Colonic mucosa (tissue), 4 donors: Measurements from ENCODE around the gene ITSN1. TPM values are rescaled to one million over a fixed set of nuclear protein-coding genes. Genes with fewer than 3 reads are reported as not detected.
"Not testable (repeated sequence)": the region's sequence is repeated elsewhere in the genome, so short reads cannot be mapped to it uniquely, and the experiment has no call there.

Experiments
- DNase-seq: peaks from one replicate; pipeline ENCODE4 v3.0.0-alpha.2; 2020
- H3K27ac ChIP-seq: fragments of 200-600 bp; one replicate; pipeline ENCODE4 v1.8.0; 2021
- H3K27me3 ChIP-seq: fragments of 200-600 bp; one replicate; pipeline ENCODE4 v1.8.0; 2021
- H3K36me3 ChIP-seq: fragments of 200-600 bp; one replicate; pipeline ENCODE4 v1.8.0; 2021
- H3K4me1 ChIP-seq: fragments of 200-600 bp; one replicate; pipeline ENCODE4 v1.8.0; 2021; ENCODE audit warnings: mild to moderate bottlenecking
- H3K4me3 ChIP-seq: fragments of 200-600 bp; one replicate; pipeline ENCODE4 v1.8.0; 2021
- H3K9ac ChIP-seq, 2 donors: one replicate each; pipeline ENCODE4 v1.7.0; 2013; ENCODE audit warnings: control low read depth in 2 of 2, low read depth in 2 of 2, low read length in 2 of 2
- H3K9me3 ChIP-seq: fragments of 200-600 bp; one replicate; pipeline ENCODE4 v1.8.0; 2021
- intact Hi-C: fragments of 100-400 bp; cut with DNase I; formaldehyde crosslinking; loops from one replicate; pipeline ENCODE4 v1.14.1; 2022
- total RNA-seq, 2 donors: library from RNA; stranded (reverse); fragmentation: NEBNext Ultra II Directional in 1 of 2; extraction: Animal tissue kit (Norgen Biotek cat#: 25700) in 1 of 2; gene quantifications; one replicate each; pipeline ENCODE4 v1.2.1, GENCODE V29; 2021
- TF ChIP-seq, protein P1 (sequence below): fragments of 200-600 bp; IDR thresholded peaks from one replicate; pipeline ENCODE4 v1.8.0; 2022; ENCODE audit warnings: antibody characterized with exemption, mild to moderate bottlenecking
- donor health status: healthy.
- donor health status: DM: no; HTN: no; CAD: no.
- donor health status: DM: no; HTN: no; CAD: no.

The ITSN1 gene
- total RNA-seq, 2 donors from 2014 or later = 22.4 to 28.3 TPM

DNA sequence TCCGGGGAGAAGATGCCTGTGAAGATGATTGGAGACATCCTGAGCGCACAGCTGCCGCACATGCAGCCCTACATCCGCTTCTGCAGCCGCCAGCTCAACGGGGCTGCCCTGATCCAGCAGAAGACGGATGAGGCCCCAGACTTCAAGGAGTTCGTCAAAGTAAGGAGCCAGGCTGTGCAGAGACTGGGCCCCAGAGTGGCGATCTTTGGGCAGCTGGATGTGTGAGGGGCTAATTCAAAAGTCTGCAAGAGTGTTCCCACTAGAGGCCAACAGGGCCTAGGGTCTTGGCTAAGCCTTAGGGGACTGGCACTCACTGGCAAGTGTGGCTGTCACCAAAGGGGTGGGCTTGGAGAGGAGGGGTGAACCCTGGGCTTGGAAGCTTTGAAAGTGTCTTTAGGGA lies 222.9 kb downstream of the ITSN1 start:
- DNase-seq = no peak
- H3K4me1 ChIP-seq = no peaks in the 10 kb centered on the region

DNA sequence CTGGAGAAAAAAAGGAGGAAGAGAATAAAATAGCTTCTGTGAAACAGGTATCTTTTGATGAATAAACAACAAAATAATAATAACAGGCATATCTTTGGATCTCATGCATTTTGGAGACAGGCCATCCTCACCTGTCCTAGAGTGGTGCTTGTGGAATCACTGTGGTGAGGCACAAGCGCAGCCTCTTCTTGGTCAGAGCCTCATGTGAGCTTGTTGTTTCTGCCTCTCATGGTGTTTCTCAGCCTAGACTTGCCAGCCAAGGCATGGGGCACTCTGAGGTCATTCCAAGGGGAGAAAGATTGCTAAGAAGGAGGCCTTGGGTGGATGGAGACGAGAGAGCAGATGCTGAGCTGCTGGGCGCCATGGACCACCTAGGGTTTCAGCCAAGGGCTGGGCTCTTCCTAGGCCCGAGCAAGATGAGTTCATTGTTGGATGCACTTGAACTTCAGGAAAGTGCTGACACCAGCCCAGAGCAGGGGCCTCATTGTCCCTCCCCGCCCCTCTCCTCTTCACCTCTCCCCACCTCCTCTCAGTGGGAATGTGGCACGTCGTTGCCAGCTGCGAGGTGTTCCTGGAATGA lies 223.8 kb downstream of the ITSN1 start:
- intact Hi-C loops = no loop called here
- H3K27me3 ChIP-seq = no peaks in the 10 kb centered on the region
- no peaks in the 10 kb centered on the region for H3K36me3 ChIP-seq
- H3K27ac ChIP-seq = no peak overlapping the region
- no peak overlapping the region for H3K9ac ChIP-seq
- H3K4me3 ChIP-seq = no peak overlapping the region
- TF ChIP-seq, protein P1, sequence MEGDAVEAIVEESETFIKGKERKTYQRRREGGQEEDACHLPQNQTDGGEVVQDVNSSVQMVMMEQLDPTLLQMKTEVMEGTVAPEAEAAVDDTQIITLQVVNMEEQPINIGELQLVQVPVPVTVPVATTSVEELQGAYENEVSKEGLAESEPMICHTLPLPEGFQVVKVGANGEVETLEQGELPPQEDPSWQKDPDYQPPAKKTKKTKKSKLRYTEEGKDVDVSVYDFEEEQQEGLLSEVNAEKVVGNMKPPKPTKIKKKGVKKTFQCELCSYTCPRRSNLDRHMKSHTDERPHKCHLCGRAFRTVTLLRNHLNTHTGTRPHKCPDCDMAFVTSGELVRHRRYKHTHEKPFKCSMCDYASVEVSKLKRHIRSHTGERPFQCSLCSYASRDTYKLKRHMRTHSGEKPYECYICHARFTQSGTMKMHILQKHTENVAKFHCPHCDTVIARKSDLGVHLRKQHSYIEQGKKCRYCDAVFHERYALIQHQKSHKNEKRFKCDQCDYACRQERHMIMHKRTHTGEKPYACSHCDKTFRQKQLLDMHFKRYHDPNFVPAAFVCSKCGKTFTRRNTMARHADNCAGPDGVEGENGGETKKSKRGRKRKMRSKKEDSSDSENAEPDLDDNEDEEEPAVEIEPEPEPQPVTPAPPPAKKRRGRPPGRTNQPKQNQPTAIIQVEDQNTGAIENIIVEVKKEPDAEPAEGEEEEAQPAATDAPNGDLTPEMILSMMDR = no peak
- no peaks in the 10 kb centered on the region for H3K4me1 ChIP-seq
- no peak for DNase-seq
- no peaks in the 10 kb centered on the region for H3K9me3 ChIP-seq

More for the DNA sequence above, 222.9 kb downstream of the ITSN1 start:
- Histone ChIP-seq H3K9me3 (no peaks in the 10 kb centered on the region), H3K36me3 (no peaks in the 10 kb centered on the region), H3K27me3 (no peaks in the 10 kb centered on the region), H3K27ac (no peak overlapping the region), H3K4me3 (no peak overlapping the region), H3K9ac (no peak overlapping the region)
- TF ChIP-seq, protein P1 = no peak
- intact Hi-C loops = no loop called here

DNA sequence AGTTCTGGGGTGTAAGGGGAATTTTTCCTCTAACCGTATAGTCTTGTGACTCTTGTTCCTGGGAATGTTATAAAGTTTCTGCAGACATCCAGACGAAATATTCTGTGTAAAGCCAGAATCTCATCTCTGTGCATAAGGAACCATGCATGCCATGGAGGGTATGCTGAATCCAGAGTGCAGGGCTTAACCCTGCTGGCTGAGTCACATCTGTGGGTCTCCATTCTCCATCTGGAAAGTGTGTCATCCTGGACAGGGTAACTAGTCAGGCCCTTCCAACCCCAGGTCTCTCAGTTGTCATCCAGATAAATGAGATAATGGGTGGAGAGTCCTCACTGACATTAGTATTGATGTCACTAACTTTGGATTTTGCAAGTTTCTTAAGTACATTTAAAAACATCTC lies 224.5 kb downstream of the ITSN1 start:
- Histone ChIP-seq H3K4me3 (no peak overlapping the region), H3K36me3 (no peaks in the 10 kb centered on the region), H3K27ac (no peak overlapping the region), H3K27me3 (no peaks in the 10 kb centered on the region), H3K9me3 (no peaks in the 10 kb centered on the region), H3K4me1 (no peaks in the 10 kb centered on the region), H3K9ac (no peak overlapping the region)
- TF ChIP-seq, protein P1 = no peak
- no peak for DNase-seq
- intact Hi-C loops = no loop called here

DNA sequence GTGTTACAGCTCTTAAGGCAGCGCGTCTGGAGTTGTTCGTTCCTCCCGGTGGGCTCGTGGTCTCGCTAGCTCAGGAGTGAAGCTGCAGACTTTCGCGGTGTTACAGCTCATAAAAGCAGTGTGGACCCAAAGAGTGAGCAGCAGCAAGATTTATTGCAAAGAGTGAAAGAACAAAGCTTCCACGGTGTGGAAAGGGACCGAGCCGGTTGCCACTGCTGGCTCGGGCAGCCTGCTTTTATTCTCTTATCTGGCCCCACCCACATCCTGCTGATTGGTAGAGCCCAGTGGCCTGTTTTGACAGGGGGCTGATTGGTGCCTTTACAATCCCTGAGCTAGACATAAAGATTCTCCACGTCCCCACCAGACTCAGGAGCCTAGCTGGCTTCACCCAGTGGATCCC lies 225.6 kb downstream of the ITSN1 start:
- DNase-seq, H3K4me1 ChIP-seq, H3K27ac ChIP-seq, H3K9me3 ChIP-seq, H3K9ac ChIP-seq, H3K36me3 ChIP-seq, intact Hi-C loops, H3K27me3 ChIP-seq, H3K4me3 ChIP-seq: not testable (repeated sequence)

DNA sequence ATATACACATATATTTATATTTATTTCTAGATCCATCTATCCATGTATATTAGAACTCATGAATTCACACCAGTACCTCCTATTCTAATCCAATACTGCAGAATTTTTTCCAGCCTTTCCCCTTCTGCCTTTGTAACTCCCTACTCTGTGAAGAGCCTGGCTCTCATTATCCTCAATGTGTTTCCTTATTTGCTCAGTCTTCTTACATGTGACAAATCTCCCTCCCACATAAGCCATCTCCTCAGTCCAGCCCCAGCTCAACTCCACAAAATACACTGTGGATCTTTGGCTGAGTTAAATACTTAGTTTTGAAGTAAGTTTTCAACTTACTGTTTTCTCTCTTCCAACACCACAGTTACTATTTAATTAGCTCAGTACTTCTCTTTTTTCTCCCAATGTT lies 227.6 kb downstream of the ITSN1 start:
- Histone ChIP-seq H3K36me3 (no peaks in the 10 kb centered on the region), H3K27ac (no peak overlapping the region), H3K4me3 (no peak overlapping the region), H3K4me1 (no peaks in the 10 kb centered on the region), H3K9me3 (no peaks in the 10 kb centered on the region), H3K27me3 (no peaks in the 10 kb centered on the region), H3K9ac (no peak overlapping the region)
- DNase-seq = no peak
- TF ChIP-seq, protein P1 = no peak
- intact Hi-C loops = no loop called here

DNA sequence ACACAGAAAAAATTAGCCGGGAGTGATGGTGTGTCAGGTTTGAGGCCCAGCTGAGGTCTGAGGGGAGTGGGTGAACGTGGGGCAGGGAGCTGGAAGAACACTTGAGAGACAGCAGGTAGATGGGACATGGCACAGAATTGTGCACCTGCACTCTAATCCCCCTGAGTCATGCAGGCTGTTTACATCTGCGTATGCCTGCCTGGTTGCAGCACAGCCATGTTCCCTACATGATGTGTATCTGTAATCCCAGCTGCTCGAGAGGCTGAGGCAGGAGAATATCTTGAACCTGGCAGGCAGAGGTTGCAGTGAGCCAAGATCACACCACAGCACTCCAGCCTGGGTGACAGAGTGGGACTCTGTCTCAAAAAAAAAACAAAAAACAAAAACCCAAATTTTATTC lies 228.5 kb downstream of the ITSN1 start:
- no peak overlapping the region for H3K27ac ChIP-seq
- no peaks in the 10 kb centered on the region for H3K27me3 ChIP-seq
- intact Hi-C loops = no loop called here
- TF ChIP-seq, protein P1 = no peak
- H3K36me3 ChIP-seq = no peaks in the 10 kb centered on the region
- H3K9ac ChIP-seq = no peak overlapping the region
- no peak overlapping the region for H3K4me3 ChIP-seq
- H3K4me1 ChIP-seq = no peaks in the 10 kb centered on the region
- H3K9me3 ChIP-seq = no peaks in the 10 kb centered on the region
- no peak for DNase-seq
